HG02970 (cell line): Measurements from ENCODE around the gene CBFA2T2.
"Not testable (repeated sequence)": the region's sequence is repeated elsewhere in the genome, so short reads cannot be mapped to it uniquely, and the experiment has no call there.

ENCODE experiments used
- ATAC-seq: cut with Tn5 transposase; IDR thresholded peaks from one replicate; pipeline ENCODE4 v1.9.1; 2021; ENCODE audit warnings: mild to moderate bottlenecking, moderate library complexity, moderate number of reproducible peaks; ENCODE audit not compliant: unreplicated experiment, low FRiP score

The CBFA2T2 gene

DNA sequence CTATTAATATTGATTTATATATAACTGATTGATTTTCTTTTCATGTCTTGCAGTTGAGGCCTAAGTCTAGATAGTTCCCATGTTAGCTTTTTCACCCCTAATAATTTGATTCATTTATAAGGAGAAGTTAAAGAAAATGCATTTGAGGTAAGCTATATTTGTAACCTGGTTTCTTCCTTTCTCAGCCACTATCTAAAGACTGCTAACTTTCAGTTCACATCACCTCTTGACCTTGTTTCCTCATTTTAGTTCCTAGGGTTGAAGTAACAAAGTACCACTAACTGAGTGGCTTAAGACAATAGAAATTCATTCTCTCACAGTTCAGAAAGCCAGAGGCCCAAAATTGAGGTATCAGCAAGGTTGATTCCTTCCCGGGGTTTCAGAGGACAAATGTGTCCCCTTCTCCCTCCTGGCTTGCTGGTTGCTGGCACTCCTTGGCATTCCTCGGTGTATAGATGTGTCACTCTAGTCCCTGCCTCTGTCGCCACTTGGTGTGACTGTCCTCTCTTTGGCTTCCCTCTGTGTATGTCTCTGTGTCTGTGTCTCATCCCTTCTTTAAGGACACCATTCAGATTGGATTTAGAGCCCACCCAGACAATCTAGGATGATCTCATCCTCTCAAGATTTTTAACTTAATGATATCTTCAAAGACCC, 116.3 kb downstream of the CBFA2T2 start:
- no peak for ATAC-seq

DNA sequence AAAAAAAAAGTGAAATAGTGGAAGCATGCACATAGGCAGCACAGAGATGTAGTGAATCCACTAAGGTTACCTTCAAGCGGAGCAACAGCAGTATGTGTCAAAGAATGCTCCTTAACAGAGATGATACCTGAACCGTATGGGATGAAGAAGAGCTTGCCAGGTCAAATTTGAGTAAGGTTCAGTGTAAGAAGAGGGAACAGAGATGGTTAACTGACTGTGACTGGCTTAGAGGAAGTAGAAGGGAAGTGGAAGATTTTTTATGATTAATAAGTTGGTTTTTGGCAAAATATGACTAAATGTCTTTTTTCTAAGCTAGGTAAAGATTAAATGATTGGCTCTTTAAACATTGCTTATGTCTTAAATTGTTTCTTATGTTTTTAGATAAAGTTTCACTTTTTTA, 119.6 kb downstream of the CBFA2T2 start:
- ATAC-seq = no peak

DNA sequence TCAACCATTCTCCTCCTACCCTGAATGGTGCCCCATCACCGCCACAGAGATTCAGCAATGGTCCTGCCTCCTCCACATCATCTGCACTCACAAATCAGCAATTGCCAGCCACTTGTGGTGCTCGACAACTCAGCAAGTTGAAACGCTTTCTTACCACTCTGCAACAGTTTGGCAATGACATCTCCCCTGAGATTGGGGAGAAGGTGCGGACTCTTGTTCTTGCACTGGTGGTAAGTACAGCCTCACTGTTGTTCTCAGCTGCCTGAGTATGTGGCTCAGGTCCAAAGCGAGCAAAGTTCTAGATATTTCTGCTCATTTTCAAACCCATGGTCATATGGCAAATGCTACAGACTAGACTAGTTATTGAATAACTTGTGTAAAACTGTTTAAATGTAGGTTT, 121.2 kb downstream of the CBFA2T2 start:
- no peak for ATAC-seq

DNA sequence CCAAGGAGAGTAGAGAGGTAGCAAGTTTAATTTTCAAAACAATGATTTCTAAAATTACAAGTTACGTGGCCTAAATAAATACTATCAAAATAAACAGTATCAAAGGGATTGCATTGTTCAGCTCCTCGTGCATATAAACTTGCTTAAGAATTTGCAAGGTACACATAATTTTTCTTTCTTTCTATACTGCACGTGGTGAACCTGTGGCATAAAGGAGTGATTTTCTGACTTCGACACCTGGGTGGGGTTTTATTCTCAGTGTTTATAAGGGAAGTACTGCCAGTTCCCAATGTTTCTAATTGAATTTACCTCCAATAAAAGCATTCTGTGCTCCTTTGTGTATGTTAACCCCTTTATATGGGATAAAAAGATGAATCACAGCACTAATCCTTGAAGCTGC, 122.1 kb downstream of the CBFA2T2 start:
- no peak for ATAC-seq

GRCh38 chr20:33621717-33622400, 132.0 kb downstream of the CBFA2T2 start:
- no peak for ATAC-seq

GRCh38 chr20:33622705-33623365, 132.9 kb downstream of the CBFA2T2 start:
- no peak for ATAC-seq

- no peak for ATAC-seq
Measured at GRCh38 chr20:33624399-33624798, 134.5 kb downstream of the CBFA2T2 start.

- no peak for ATAC-seq
Measured at GRCh38 chr20:33626190-33626589, 136.3 kb downstream of the CBFA2T2 start.

- no peak for ATAC-seq
Measured at GRCh38 chr20:33627577-33628216, 137.8 kb downstream of the CBFA2T2 start.

DNA sequence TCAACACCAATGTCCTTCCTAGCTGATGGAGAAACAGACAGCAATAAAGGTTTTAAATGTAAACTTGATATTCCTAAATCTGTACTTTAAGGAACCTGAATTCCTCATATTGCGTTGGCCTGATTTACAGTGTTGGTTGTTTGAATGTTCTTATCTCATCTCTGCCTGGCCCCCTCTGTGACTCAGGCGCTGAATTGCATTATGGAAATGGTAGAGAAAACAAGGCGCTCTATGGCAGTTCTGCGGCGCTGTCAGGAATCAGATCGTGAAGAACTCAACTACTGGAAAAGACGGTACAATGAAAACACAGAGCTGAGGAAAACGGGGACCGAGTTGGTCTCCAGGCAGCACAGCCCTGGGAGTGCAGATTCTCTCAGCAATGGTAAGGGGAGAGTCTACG, 139.6 kb downstream of the CBFA2T2 start:
- ATAC-seq = no peak

GRCh38 chr20:33629979-33630378, 140.1 kb downstream of the CBFA2T2 start:
- no peak for ATAC-seq

- no peak for ATAC-seq
Measured at GRCh38 chr20:33630507-33630906, 140.6 kb downstream of the CBFA2T2 start.

DNA sequence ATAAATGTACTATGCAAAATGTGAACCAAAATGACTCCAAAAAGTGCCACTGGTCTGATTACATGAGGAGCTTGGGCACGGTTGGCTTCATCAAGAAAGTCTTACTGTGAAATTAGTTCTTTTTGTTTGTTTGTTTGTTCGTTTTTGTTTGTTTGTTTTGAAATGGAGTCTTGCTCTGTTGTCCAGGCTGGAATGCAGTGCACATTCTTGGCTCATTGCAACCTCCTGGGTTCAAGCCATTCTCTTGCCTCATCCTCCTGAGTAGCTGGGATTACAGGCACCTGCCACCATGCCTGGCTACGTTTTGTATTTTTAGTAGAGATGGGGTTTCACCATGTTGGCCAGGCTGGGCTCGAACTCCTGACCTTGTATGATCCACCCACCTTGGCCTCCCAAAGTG, 142.0 kb downstream of the CBFA2T2 start:
- not testable (repeated sequence) for ATAC-seq

- no peak for ATAC-seq
Measured at GRCh38 chr20:33635341-33635740, 145.4 kb downstream of the CBFA2T2 start.

GRCh38 chr20:33636776-33637175, 146.9 kb downstream of the CBFA2T2 start:
- ATAC-seq = no peak

- ATAC-seq = no peak
Measured at GRCh38 chr20:33640287-33640686, 150.4 kb downstream of the CBFA2T2 start.

- no peak for ATAC-seq
Measured at GRCh38 chr20:33644313-33645071, 154.6 kb downstream of the CBFA2T2 start.

DNA sequence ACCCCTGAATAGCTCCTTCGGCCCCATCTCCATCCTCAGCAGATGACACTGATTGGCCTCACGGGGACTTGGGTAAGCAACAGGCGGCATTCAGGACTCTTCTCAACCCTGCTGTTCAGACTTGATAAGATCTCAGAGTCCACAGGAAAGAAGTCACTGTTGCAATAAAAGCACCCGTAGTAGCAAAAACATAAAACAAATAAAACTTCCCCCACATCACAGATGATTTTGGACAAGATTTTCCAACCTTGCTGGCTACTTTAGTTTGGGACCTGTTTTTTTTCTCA, 155.1 kb downstream of the CBFA2T2 start:
- no peak for ATAC-seq

GRCh38 chr20:33645396-33645795, 155.5 kb downstream of the CBFA2T2 start:
- no peak for ATAC-seq

GRCh38 chr20:33646191-33646590, 156.3 kb downstream of the CBFA2T2 start:
- ATAC-seq = no peak
